Subcutaneous abdominal adipose tissue (tissue), 5 donors: ENCODE results near the gene ROCK1.

Experiments
- H3K27ac ChIP-seq: one replicate; pipeline ENCODE4 v1.7.0; 2013; ENCODE audit warnings: low read depth, mild to moderate bottlenecking, inconsistent platforms, low read length, moderate library complexity
- H3K27me3 ChIP-seq, 5 donors: one replicate each; pipeline ENCODE4 v1.7.0; 2013; ENCODE audit warnings: low read length in 5 of 5, inconsistent platforms in 1 of 5; ENCODE audit not compliant: control insufficient read depth in 5 of 5, insufficient read depth in 4 of 5
- H3K36me3 ChIP-seq, 5 donors: one replicate each; pipeline ENCODE4 v1.7.0; 2013; ENCODE audit warnings: low read length in 5 of 5; ENCODE audit not compliant: control insufficient read depth in 5 of 5, insufficient read depth in 5 of 5
- H3K4me1 ChIP-seq, 5 donors: one replicate each; pipeline ENCODE4 v1.7.0; 2013; ENCODE audit warnings: low read length in 5 of 5, mild to moderate bottlenecking in 3 of 5, moderate library complexity in 1 of 5; ENCODE audit not compliant: control insufficient read depth in 5 of 5, insufficient read depth in 5 of 5
- H3K4me3 ChIP-seq, 5 donors: one replicate each; pipeline ENCODE4 v1.7.0; 2013; ENCODE audit warnings: low read length in 5 of 5, low read depth in 1 of 5
- H3K9ac ChIP-seq, 5 donors: one replicate each; pipeline ENCODE4 v1.7.0; 2013; ENCODE audit warnings: low read length in 5 of 5, mild to moderate bottlenecking in 4 of 5, moderate library complexity in 3 of 5
- H3K9me3 ChIP-seq, 5 donors: one replicate each; pipeline ENCODE4 v1.7.0; 2013; ENCODE audit warnings: low read length in 5 of 5; ENCODE audit not compliant: control insufficient read depth in 5 of 5
- donor health status: healthy.
- donor health status: healthy.
- donor health status: healthy.
- donor health status: healthy.
- donor health status: healthy.

The ROCK1 gene

GRCh38 chr18:21109936-21110712 is 1.5 kb downstream of the ROCK1 start:
- H3K27ac ChIP-seq, result no peak overlapping the region
- H3K27me3 ChIP-seq, result no peaks in the 10 kb centered on the region
- H3K4me3 ChIP-seq, result peak overlapping the region; percentile 85 to 99 (median 98)
- H3K9me3 ChIP-seq, result no peaks in the 10 kb centered on the region
- H3K4me1 ChIP-seq, result peaks cover 0 to 53% (median 47%) of the 10 kb centered on the region in 5 donors
- peak overlapping the region; percentile 29 to 97 (median 92) for H3K9ac ChIP-seq
- H3K36me3 ChIP-seq, result no peaks in the 10 kb centered on the region

- H3K9ac ChIP-seq, result no peak overlapping the region
- peaks cover 0 to 51% (median 41%) of the 10 kb centered on the region in 5 donors for H3K4me1 ChIP-seq
- no peaks in the 10 kb centered on the region for H3K9me3 ChIP-seq
- H3K27ac ChIP-seq, result no peak overlapping the region
- no peak overlapping the region for H3K4me3 ChIP-seq
- H3K27me3 ChIP-seq, result no peaks in the 10 kb centered on the region
- H3K36me3 ChIP-seq, result no peaks in the 10 kb centered on the region
These were observed 5.7 kb downstream of the ROCK1 start for GRCh38 chr18:21105936-21106335.

- H3K27me3 ChIP-seq, result no peaks in the 10 kb centered on the region
- H3K9me3 ChIP-seq, result no peaks in the 10 kb centered on the region
- no peak overlapping the region for H3K27ac ChIP-seq
- H3K36me3 ChIP-seq, result no peaks in the 10 kb centered on the region
- peaks cover 0 to 28% (median 15%) of the 10 kb centered on the region in 5 donors for H3K4me1 ChIP-seq
- H3K9ac ChIP-seq, result no peak overlapping the region
- H3K4me3 ChIP-seq, result no peak overlapping the region
These were observed 10.4 kb downstream of the ROCK1 start for GRCh38 chr18:21101172-21101571.

GRCh38 chr18:21100678-21101077 is 10.9 kb downstream of the ROCK1 start:
- no peak overlapping the region for H3K9ac ChIP-seq
- H3K27ac ChIP-seq, result no peak overlapping the region
- H3K4me1 ChIP-seq, result peaks cover 0 to 24% (median 10%) of the 10 kb centered on the region in 5 donors

GRCh38 chr18:21100146-21100545 is 11.5 kb downstream of the ROCK1 start:
- Histone ChIP-seq H3K9me3 (no peaks in the 10 kb centered on the region), H3K4me1 (peaks cover 0 to 20% (median 9%) of the 10 kb centered on the region in 5 donors), H3K36me3 (no peaks in the 10 kb centered on the region), H3K27me3 (no peaks in the 10 kb centered on the region), H3K27ac (no peak overlapping the region), H3K4me3 (no peak overlapping the region), H3K9ac (no peak overlapping the region)

More at GRCh38 chr18:21100678-21101077, 10.9 kb downstream of the ROCK1 start:
- Histone ChIP-seq H3K9me3 (no peaks in the 10 kb centered on the region), H3K27me3 (no peaks in the 10 kb centered on the region), H3K36me3 (no peaks in the 10 kb centered on the region), H3K4me3 (no peak overlapping the region)

- Histone ChIP-seq H3K9me3 (no peaks in the 10 kb centered on the region), H3K4me1 (peaks cover 0 to 18% (median 9%) of the 10 kb centered on the region in 5 donors), H3K4me3 (no peak overlapping the region), H3K27me3 (no peaks in the 10 kb centered on the region), H3K9ac (no peak overlapping the region), H3K36me3 (no peaks in the 10 kb centered on the region), H3K27ac (no peak overlapping the region)
These were observed 12.2 kb downstream of the ROCK1 start for GRCh38 chr18:21099442-21099841.

GRCh38 chr18:21096760-21097159 is 14.9 kb downstream of the ROCK1 start:
- Histone ChIP-seq H3K4me3 (no peak overlapping the region), H3K27me3 (no peaks in the 10 kb centered on the region), H3K4me1 (peaks cover 0 to 18% (median 9%) of the 10 kb centered on the region in 5 donors), H3K27ac (no peak overlapping the region), H3K9ac (no peak overlapping the region), H3K36me3 (no peaks in the 10 kb centered on the region), H3K9me3 (no peaks in the 10 kb centered on the region)

GRCh38 chr18:21093133-21093532 is 18.5 kb downstream of the ROCK1 start:
- Histone ChIP-seq H3K27ac (no peak overlapping the region), H3K27me3 (no peaks in the 10 kb centered on the region), H3K36me3 (no peaks in the 10 kb centered on the region), H3K9me3 (no peaks in the 10 kb centered on the region), H3K4me3 (no peak overlapping the region), H3K9ac (no peak overlapping the region), H3K4me1 (peaks cover 0 to 5% (median 0%) of the 10 kb centered on the region in 5 donors)

GRCh38 chr18:21090680-21091079 is 20.9 kb downstream of the ROCK1 start:
- Histone ChIP-seq H3K9me3 (no peaks in the 10 kb centered on the region), H3K9ac (no peak overlapping the region), H3K27ac (no peak overlapping the region), H3K4me1 (peaks cover 0 to 6% (median 0%) of the 10 kb centered on the region in 5 donors), H3K36me3 (no peaks in the 10 kb centered on the region), H3K4me3 (no peak overlapping the region), H3K27me3 (no peaks in the 10 kb centered on the region)

GRCh38 chr18:21085579-21086166 is 25.9 kb downstream of the ROCK1 start:
- no peaks in the 10 kb centered on the region for H3K36me3 ChIP-seq
- peaks cover 0 to 6% (median 0%) of the 10 kb centered on the region in 5 donors for H3K4me1 ChIP-seq
- peaks cover 0 to 6% (median 5%) of the 10 kb centered on the region in 5 donors for H3K9me3 ChIP-seq
- no peaks in the 10 kb centered on the region for H3K27me3 ChIP-seq
- H3K27ac ChIP-seq, result no peak overlapping the region
- H3K9ac ChIP-seq, result no peak overlapping the region
- no peak overlapping the region for H3K4me3 ChIP-seq
